Fibroblast of skin of left quadriceps (primary cell): ENCODE measurements around the gene RAMP3.
"Not testable (repeated sequence)": the region's sequence is repeated elsewhere in the genome, so short reads cannot be mapped to it uniquely, and the experiment has no call there.

Source experiments
- DNase-seq, 2 experiments: peaks; one replicate each; pipeline ENCODE4 v3.0.0-alpha.2; 2013; ENCODE audit warnings: low read depth in 2 of 2

The RAMP3 gene

DNA sequence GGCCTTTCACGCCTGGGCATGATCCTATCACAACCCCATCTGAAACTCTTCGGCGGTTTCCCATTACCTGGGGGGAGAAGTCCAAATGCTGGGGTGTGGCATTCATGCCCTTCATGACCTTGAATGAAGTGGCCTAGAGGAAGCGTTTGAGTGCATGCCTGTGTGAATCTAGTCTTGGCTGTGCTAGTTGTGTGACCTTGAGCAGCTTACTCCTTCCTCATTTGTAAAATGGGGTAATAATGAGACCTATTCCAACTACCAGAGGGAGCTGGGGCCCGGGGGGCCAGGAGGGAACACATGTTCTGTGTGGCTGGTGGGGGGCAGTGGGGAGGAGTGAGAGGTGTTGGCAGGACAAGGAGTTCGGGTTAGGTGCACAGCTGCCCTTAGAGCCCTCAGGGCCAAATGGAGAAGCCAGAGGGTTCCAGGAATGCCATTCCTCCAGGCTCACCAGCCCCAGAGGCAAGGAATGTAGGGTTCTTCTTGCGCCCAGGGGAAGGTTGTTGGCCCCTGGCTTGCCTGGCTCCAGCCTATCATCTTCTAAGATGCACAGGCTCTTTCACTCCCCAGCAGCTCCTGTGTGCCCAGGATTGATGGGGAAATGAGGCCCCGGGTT, 24.8 kb upstream of the RAMP3 start:
- DNase-seq = no peak

DNA sequence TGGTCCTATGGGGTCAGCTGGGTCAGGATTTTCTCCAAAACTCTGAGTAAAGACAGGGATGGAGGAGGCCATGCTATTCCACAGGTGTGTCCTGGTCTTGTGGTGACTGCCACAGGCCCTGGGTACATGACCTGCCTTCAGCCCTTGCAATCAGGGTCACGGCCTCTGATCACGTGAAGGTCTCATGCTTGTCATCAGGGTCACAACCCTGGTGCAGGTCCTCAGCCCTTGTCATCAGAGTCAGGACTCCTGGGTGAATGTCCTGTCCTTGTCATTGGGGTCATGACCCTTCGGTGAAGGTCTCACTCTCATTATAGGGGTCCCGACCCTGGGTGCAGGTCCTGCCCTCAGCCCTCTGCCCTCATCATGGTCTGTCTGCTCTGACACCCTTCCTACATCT, 24.2 kb upstream of the RAMP3 start:
- no peak for DNase-seq

DNA sequence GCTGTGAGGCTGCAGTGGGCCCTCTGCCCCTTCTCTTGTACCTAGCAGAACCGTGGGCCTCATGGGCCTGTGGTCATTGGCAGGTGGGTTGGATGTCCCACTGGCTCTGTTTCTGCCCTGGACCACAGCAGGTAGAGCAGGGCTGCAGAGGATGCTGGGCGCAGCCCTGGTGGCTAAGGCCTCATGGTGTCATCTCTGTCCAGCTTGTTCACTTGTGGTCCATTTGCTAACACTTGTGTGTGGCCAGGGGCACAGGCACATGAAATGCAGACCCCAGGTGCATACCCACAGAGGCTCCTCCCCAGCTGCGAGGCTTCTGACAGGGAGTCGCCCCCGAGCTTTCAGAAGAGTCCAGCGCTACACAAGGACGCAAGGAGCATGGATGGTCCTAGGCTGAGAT, 23.7 kb upstream of the RAMP3 start:
- no peak for DNase-seq

DNA sequence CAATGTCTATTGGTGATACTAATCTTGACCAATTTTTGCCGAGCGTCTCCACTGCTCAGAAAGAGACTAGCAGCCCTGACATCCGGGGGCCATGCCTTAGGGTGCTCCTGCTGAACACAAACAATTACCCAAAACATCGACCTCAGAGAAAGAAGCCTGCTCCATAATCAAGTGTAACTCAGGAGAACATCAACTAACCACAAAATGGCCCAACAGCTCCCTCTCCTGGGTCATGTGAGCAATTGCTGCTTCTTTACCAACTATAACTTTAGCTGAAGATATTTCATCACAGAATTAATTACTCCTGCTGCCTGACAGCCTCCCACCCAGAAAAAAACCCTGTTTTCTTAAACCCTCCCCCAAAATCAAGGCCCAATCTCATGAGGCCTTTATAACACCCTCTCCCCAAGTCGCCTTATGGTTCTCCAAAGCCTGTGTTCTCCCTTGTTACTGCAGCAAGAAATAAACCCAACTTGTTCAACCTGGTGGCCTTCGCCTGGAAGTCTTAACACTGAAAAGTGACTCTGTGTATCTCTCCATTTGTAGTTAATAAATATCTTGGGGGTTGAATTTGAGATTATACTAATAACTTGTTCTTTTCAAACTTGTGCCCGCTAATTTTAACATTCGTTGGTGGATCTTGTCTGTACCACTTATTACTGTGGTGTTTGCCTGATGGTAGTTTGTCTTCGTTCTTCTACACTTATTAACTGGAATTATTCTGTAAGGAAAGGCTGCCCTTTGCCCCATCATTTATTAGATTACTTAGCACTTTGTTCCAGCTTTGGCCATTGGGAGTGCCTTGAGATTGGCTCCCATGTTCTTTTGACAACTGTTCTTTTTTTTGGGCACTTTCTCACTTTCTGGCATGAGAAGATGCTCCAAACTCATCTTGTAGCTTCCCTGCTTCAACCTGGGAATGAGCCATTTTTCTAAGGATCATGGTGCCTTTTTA, 21.2 kb upstream of the RAMP3 start:
- DNase-seq = peak; percentile 52 to 55

DNA sequence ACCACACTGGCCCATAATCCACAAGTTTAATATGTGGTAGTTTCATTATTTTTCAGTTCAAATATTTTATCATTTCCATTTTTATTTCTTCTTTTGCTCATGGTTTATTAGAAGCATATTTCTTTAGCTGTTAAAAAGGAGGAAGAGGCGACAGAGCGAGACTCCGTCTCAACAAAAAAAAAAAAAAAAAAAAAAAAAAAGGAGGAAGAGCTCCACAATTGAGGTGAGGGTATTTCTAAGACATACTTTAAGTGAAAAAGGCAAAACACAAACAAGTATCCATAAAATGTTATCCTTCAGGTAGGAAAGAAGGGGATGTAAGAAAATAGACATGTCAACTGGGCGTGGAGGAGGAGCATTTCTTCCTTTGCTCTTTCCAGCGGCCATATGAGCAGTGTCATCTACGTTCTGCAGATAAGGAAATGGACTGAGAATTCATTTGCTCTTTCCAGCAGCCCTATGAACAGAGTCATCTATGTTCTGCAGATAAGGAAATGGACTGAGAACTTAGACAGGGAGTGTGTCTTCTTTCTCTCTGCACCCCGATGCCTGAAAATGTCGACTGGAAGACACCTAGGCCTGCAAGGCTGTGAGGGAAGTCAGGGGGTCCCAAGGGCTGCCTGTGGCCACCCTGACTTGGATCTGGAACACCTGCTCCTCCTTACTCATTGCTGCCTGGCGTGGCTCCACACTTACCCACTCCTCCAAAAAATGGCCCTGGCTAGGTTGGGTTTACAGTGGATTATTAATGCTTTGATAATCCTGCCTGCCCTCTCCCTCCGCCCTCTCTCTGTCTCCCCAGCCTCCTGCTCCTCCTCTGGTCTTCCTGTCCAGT, 18.9 kb upstream of the RAMP3 start:
- DNase-seq = no peak

DNA sequence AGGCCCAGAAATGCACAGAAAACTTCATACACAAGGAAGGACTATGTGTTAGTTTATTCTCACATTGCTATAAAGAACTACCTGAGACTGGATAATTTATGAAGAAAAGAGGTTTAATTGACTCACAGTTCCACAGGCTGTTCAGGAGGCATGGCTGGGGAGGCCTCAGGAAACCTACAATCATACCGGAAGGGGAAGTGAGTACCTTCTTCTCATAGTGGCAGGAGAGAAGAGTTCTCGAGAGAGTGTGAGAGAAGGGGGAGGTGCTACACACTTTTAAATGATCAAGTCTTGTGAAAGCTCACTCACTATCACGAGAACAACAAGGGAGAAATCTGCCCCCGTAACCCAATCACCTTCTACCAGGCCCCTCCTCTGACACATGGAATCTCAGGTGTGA, 16.8 kb upstream of the RAMP3 start:
- DNase-seq = no peak

DNA sequence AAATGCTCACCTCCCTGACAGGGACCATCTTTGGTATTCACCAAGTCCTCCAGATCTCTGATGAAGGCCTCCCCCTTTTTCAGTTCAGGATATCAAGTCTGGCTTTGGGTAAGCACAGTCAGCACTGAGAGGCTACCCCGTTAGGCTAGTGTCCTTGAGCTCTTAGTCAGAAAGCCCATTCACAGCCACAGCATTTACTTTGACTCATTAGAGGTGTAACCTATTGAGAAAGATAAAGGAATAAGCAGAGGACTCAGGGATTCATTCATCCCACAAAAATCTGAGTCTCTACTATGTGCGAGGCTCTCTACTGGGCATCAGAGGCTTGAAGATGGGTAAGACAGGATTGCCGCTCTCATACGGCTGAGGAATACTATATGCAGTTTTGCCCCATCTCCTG, 14.0 kb upstream of the RAMP3 start:
- no peak for DNase-seq

DNA sequence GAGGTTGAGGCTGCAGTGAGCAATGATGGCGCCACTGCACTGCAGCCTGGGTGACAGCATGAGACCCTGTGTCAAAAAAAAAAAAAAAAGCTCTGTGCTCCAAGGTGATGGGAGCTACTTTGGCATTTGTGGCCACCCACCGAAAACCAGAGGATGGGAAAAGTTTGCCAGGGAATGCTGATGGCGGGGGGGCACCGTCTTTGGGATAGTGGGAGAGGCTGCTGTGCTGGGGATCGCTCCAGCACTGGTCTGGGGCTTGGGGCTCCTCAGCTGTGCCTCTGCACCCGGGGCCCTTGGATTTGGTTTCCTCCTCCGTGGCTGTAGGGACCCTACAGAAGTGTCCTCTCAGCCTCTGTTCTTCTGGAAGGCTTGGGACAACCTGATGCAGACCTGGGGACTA, 11.7 kb upstream of the RAMP3 start:
- no peak for DNase-seq

DNA sequence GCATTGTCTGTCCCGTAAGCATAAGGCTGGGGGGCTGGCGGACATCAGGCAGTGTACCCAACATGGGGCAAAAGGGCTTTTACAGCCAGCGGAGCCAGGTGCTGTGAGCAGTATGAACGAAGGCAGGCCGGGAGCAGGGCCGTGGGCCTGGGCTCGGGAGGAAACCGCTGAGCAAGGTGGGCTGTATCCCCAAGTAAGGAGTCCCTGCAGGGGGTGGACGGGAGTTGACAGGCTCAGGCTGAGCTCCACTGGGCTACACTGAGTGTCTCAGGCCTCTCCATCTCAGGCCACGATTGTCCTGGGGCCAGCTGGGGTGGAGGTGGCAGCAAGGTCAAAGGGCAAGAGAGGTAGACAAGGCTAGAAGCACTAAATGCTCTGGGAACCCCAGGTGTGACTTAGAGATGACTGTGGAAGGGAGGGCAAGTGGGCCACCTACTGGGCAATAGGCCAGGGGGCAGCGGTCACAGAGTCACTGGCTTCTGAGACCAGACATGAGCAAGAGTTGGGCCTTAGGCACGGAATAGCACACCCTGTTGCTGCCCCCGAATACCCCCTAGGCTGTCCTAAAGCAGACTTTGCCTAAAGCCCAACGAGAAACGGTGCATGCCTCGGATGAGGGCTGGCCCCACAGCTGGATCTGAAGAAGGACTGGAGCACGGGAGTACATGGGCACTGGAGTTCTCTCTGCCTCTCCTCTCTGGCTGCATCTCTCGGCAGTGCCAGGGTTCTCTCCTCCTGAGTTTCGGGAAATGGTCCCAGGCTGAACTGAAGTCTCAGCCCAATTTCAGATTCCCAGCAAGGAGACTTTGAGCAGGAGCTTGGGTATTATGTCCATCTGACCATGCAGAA, 10.8 kb upstream of the RAMP3 start:
- DNase-seq = no peak

DNA sequence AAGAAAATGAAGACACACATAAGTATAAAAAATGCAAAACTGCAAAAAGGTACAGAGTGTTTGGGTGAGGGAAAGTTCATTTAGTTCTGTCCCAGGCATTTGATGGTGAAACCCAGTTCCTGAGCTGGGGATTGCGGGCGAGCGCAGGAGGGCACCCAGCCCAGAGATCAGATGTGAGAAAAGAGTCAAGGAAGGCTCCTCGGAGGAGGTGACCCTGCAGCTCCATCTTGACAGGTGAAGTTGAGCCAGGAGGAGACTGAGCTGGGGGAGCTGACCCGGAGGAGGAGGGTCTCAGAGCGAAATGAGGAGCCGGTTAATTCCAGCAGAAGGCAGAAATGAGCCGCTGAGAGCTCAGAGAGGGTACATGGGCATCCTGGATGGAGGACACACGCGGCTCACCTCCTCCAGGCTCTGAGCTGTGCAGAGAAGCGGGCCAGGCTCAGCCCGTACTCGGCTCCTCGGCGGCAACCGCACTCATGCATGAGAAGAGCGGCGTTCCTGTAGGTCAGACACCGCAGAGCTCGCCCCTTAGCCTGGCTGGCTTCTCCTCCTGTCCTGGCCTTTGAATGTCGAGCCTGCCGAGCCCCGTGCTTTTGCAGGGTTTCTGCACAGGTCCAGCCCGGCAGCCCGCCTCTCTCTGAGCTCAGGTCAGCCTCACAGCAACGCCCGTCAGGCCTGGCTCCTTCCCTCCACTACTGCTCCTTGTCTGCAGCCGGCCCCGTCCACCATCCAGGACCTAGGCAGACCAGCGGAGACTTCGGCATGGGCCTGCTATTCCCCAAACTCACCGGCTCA, 9.5 kb upstream of the RAMP3 start:
- no peak for DNase-seq

DNA sequence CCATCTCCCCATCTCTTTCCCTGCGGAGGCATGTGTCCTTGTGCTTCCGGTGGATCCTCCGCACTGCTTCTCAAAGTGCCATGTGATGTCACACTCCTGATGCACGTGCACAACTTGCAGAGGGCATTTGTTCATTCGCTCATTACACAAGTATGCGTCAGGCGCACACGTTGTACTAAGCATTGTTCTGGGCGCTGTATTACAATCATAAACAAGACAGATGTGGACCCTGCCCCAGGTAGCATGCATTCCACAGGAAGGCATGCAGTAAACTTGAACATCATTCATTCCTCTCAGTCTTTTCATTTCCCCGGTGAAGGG, 9.0 kb upstream of the RAMP3 start:
- DNase-seq = no peak

DNA sequence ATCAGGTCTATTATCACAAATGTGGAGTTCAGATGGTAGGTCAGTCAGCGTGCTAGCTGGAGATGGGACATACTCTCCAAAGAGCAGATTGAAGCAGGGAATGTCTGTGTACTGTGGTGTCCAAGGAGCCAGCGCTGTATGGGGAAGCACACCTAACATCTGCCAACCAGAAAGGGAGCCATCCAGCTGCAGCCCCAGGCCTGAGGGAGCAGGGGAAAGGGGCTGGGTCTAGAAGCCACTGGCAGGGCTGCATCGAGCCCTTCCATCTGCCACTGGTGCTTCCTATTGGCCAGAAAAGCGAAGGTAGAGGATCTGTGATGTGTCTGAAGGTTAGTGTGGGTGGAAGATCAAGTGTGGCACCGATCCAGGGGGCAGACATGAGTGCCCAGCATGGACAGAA, 8.0 kb upstream of the RAMP3 start:
- no peak for DNase-seq

DNA sequence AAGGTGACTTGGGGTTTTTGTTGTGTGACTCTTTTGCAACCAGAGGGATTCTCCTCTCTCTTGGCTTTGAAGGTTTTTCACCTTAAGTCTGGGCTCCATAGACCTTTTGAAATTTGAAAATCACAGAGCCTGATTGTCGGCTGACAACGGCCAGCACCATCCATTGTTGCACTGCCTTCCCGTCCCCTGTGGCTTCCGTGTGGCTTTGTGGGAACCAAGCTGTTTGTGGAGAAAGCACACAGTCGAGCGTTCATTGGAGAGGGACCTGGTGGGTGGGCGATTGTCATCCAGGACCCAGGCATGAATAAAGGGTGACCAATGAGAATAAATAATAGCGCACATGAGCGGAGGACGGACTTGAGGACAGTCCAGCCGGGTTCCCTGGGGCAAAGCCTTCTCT, 7.4 kb upstream of the RAMP3 start:
- no peak for DNase-seq

DNA sequence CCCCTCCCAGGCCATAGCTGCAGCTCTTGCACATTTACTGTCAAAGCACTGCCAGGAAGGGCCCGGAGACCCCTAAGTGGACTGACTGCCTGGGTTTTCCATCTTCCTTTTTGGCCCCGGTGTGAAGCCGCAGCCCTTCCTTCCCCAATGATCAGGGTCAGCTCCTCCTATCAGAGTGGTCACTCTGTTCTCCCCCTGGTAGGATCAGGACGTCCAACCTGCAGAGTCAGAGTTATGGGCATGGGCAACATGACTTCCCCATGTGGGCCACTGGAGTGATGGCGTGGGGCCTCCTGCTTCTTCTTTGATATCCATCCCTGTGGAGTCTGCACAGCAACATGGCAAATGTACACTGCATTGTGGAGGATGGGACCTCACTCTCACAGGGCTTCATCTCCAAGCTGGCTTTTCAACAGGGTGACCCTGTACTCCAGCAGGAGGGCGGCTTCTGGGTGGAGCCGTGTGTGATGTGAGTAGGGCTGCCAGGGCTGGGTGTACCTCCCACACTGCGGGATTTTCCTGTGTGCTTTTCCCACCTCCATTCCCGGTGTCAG, 6.4 kb upstream of the RAMP3 start:
- DNase-seq = no peak

DNA sequence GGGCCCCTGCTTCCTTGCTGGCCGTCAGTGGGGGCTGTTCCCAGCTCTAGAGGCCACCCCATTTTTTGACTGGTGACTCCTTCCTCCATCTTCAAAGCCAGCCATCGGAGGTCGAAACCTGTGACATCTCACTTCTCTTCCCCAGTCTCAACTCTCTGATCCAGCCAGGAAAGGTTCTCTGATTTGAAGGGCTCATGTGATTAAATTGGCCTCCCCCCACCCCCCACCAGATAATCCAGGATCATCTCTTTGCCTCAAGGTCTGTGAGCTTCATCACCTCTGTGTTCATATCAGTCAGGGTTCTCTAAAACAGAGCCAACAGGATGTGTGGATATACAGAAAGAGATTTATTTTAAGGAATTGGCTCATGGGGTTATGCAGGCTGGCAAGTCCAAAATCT, 5.6 kb upstream of the RAMP3 start:
- no peak for DNase-seq

DNA sequence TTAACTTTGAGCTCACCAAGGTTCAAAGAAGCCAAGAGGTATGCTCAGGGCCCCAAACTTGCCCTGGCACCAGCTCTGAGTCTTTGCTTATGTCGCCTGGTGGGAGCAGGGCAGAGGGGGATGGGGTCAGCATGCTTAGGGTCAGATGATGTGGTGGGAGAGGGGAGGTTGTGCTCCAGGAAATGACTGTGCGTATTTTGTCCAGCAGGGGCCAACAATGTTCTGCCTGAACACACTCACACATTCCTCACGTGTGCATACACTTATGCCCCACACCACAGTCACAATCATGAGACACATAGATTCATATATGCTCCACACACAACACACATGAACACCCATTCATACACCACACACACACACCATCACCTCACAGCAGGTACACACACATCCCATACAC, 4.4 kb upstream of the RAMP3 start:
- no peak for DNase-seq

DNA sequence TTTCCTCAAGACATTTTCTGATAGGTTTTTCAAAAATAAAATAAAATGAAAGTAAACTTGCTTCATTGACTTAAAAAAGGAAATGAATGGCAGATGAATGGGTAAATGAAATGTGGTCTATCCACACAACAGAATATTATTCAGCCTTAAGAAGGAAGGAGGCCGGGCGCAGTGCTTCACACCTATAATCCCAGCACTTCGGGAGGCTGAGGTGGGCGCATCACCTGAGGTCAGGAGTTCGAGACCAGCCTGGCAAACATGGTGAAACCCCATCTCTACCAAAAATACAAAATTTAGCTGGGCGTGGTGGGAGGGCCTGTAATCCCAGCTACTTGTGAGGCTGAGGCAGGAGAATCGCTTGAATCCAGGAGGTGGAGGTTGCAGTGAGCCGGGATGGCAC, 3.7 kb upstream of the RAMP3 start:
- not testable (repeated sequence) for DNase-seq

DNA sequence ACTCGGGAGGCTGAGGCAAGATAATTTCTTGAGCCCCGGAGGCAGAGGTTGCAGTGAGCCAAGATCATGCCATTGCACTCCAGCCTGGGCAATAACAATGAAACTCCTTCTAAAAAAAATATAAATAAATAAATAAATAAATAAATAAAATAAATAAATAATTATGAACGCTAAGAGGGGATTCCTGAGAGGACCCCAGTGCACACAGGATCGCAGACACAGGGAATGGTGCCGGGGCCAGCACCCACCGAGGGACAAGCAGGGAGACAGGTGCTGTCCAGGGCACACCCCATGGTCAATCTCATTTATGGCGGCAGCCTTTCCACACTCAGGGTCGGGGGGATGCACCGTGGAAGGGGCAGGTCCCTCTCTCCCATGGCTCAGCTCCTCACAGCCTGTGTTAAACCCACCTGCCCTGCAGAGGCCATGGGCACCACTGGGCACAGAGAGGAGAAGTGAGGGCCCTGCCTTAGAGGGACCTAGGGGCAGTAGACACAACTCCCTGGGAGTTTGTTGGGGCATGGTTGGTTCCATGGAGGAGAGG, 2.2 kb upstream of the RAMP3 start:
- DNase-seq = no peak

DNA sequence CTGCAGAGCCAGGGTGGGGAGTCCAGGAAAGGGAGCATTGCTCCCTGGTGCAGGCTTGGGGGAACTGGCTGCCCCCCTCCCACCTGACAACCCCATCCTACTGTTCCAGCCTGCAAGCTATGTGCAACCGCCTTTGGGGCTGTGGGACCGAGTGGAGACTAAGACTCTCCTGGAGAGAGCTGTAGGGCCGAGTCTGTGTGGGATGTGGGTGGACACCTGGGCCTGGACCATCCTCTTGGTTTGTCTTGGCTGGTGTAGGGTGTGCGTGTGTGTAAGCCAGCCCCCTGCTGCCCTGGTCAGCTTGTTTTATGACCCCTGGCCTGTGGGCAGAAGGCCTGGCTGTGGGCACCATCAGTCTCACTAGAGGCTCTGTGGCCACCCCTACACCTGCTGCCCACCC, 1.6 kb upstream of the RAMP3 start:
- DNase-seq = no peak

DNA sequence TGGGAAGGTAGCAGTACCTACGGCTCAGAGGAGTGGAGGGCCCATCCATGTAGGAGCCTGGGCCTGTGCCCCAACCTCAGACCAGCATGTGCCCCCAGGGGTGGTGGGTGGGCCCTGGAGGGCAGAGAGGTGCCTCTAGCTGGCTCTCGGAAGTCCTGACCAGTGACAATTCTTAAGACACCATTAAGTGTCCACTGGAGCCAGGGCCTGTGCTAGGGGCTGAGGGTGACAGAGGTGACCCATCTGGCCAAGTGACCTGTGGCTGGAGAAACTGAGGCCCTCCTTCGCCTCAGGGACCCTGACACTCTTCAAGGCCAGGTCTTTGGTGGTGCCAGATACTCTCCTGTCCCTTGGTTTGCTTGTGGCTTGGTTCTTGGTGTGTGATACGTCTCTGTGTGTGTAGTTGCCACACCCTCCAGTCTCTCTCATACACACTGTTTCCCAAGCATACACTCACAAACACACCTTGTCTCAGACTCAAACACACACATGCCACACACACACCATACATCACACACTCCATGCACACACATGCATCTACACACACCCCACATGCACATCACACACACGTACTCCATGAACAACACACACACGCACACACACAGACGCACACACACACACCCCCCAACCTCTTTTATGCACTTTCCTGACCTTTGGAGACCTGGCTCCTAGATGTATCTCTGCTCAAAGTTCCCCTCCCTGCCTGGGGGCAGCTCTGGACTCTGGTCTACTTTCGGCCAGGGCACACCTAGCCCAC, 897 bp upstream of the RAMP3 start:
- no peak for DNase-seq
